ENCODE results near the gene NXPH3. TPM values are rescaled to one million over a fixed set of nuclear protein-coding genes. Genes with fewer than 3 reads are reported as not detected.
A peak's percentile ranks its signal among the peaks of the same experiment; 100 is the strongest.

The NXPH3 gene
- total and polyA plus RNA-seq, 2 experiments from 2014 or later: 0.30 to 1.4 TPM

- Histone ChIP-seq H3F3A (ENCODE audit: insufficient read depth) (no peaks in the 10 kb centered on the region; the same call in 1 of the 2 replicates), H3K4me3 (no peak overlapping the region), H3K4me2 (ENCODE audit: unreplicated experiment) (peak overlapping the region; percentile 5), H3K9me2 (ENCODE audit: insufficient read depth) (no peaks in the 10 kb centered on the region), H3K36me3 (ENCODE audit: low read depth) (peaks cover 15% of the 10 kb centered on the region), H3K27ac (no peak overlapping the region), H2AFZ (no peak overlapping the region), H3K79me2 (ENCODE audit: insufficient read depth) (peaks cover 82% of the 10 kb centered on the region), H3K9me3 (ENCODE audit: low read depth) (no peaks in the 10 kb centered on the region), H3K9ac (no peak overlapping the region), H4K20me1 (ENCODE audit: insufficient read depth) (no peaks in the 10 kb centered on the region), H3K27me3 (replicated peaks; ENCODE audit: insufficient read depth) (no peaks in the 10 kb centered on the region), H3K4me1 (ENCODE audit: insufficient read depth) (peaks cover 28% of the 10 kb centered on the region)
- WGBS, 2 experiments (ENCODE audit: low coverage in 1 of 2, low lambda C conversion rate in 2 of 2, missing lambda C conversion rate in 2 of 2): 6 to 14% methylated on average over 3 of the region's 3 CpGs
- TF ChIP-seq EZH2 (IDR thresholded peaks at IDR 0.05; ENCODE audit: insufficient read depth, poor library complexity, severe bottlenecking) (no peak), EZH2phosphoT487 (IDR thresholded peaks at IDR 0.05; ENCODE audit: insufficient read depth, low read depth) (no peak)
- peak; percentile 85 for DNase-seq
- in situ Hi-C loops (cut with MboI): no loop called here
These were observed 49.2 kb downstream of the NXPH3 start for GRCh38 chr17:49624896-49625295.

- no peak for TF ChIP-seq EZH2phosphoT487 (IDR thresholded peaks at IDR 0.05; ENCODE audit: insufficient read depth, low read depth)
- no peak for TF ChIP-seq EZH2 (IDR thresholded peaks at IDR 0.05; ENCODE audit: insufficient read depth, poor library complexity, severe bottlenecking)
- no peaks in the 10 kb centered on the region for H3K9me2 ChIP-seq (ENCODE audit: insufficient read depth)
- H4K20me1 ChIP-seq (ENCODE audit: insufficient read depth): no peaks in the 10 kb centered on the region
- H3K4me1 ChIP-seq (ENCODE audit: insufficient read depth): peaks cover 69% of the 10 kb centered on the region
- DNase-seq: no peak
- no peaks in the 10 kb centered on the region for H3K36me3 ChIP-seq (ENCODE audit: low read depth)
- no peaks in the 10 kb centered on the region for H3K9me3 ChIP-seq (ENCODE audit: low read depth)
- no peaks in the 10 kb centered on the region for H3K27me3 ChIP-seq (replicated peaks; ENCODE audit: insufficient read depth)
- H3F3A ChIP-seq (ENCODE audit: insufficient read depth): peaks cover 13% of the 10 kb centered on the region; the same call in 1 of the 2 replicates
- in situ Hi-C loops (cut with MboI): no loop called here
- no peak overlapping the region for H3K4me3 ChIP-seq
- no peak overlapping the region for H3K4me2 ChIP-seq (ENCODE audit: unreplicated experiment)
- no peak overlapping the region for H2AFZ ChIP-seq
- H3K79me2 ChIP-seq (ENCODE audit: insufficient read depth): peaks cover 97% of the 10 kb centered on the region
- no peak overlapping the region for H3K27ac ChIP-seq
- no peak overlapping the region for H3K9ac ChIP-seq
These were observed 53.8 kb downstream of the NXPH3 start for GRCh38 chr17:49629447-49629846.

GRCh38 chr17:49630113-49630900 is 54.6 kb downstream of the NXPH3 start:
- H3K4me1 ChIP-seq (ENCODE audit: insufficient read depth): peaks cover 69% of the 10 kb centered on the region

GRCh38 chr17:49631496-49631895 is 55.8 kb downstream of the NXPH3 start:
- H3K36me3 ChIP-seq (ENCODE audit: low read depth): no peaks in the 10 kb centered on the region
- WGBS, 2 experiments (ENCODE audit: low coverage in 1 of 2, low lambda C conversion rate in 2 of 2, missing lambda C conversion rate in 2 of 2): 80 to 94% methylated on average over 1 of the region's 1 CpG
- no peaks in the 10 kb centered on the region for H3K27me3 ChIP-seq (replicated peaks; ENCODE audit: insufficient read depth)
- in situ Hi-C loops (cut with MboI): no loop called here
- no peak overlapping the region for H3K4me3 ChIP-seq
- no peak overlapping the region for H3K4me2 ChIP-seq (ENCODE audit: unreplicated experiment)
- H3K9me2 ChIP-seq (ENCODE audit: insufficient read depth): no peaks in the 10 kb centered on the region
- TF ChIP-seq EZH2 (IDR thresholded peaks at IDR 0.05; ENCODE audit: insufficient read depth, poor library complexity, severe bottlenecking) (no peak), EZH2phosphoT487 (IDR thresholded peaks at IDR 0.05; ENCODE audit: insufficient read depth, low read depth) (no peak)
- peaks cover 87% of the 10 kb centered on the region for H3K79me2 ChIP-seq (ENCODE audit: insufficient read depth)
- H3K9me3 ChIP-seq (ENCODE audit: low read depth): no peaks in the 10 kb centered on the region
- peak; percentile 33 for DNase-seq
- no peak overlapping the region for H3K27ac ChIP-seq
- H4K20me1 ChIP-seq (ENCODE audit: insufficient read depth): no peaks in the 10 kb centered on the region
- no peak overlapping the region for H3K9ac ChIP-seq
- H3F3A ChIP-seq (ENCODE audit: insufficient read depth): peaks cover 24% of the 10 kb centered on the region; the same call in 1 of the 2 replicates
- peaks cover 80% of the 10 kb centered on the region for H3K4me1 ChIP-seq (ENCODE audit: insufficient read depth)
- no peak overlapping the region for H2AFZ ChIP-seq

More at GRCh38 chr17:49630113-49630900, 54.6 kb downstream of the NXPH3 start:
- Histone ChIP-seq H3K79me2 (ENCODE audit: insufficient read depth) (peaks cover 89% of the 10 kb centered on the region), H2AFZ (no peak overlapping the region), H3K9me2 (ENCODE audit: insufficient read depth) (no peaks in the 10 kb centered on the region), H3K9ac (no peak overlapping the region), H3K27ac (no peak overlapping the region), H3K36me3 (ENCODE audit: low read depth) (no peaks in the 10 kb centered on the region), H4K20me1 (ENCODE audit: insufficient read depth) (no peaks in the 10 kb centered on the region), H3K4me2 (ENCODE audit: unreplicated experiment) (no peak overlapping the region), H3K4me3 (no peak overlapping the region), H3K9me3 (ENCODE audit: low read depth) (no peaks in the 10 kb centered on the region), H3F3A (ENCODE audit: insufficient read depth) (peaks cover 21% of the 10 kb centered on the region; the same call in 1 of the 2 replicates), H3K27me3 (replicated peaks; ENCODE audit: insufficient read depth) (no peaks in the 10 kb centered on the region)
- in situ Hi-C loops (cut with MboI): no loop called here
- DNase-seq: no peak
- TF ChIP-seq EZH2phosphoT487 (IDR thresholded peaks at IDR 0.05; ENCODE audit: insufficient read depth, low read depth): no peak
- no peak for TF ChIP-seq EZH2 (IDR thresholded peaks at IDR 0.05; ENCODE audit: insufficient read depth, poor library complexity, severe bottlenecking)
- WGBS, 2 experiments (ENCODE audit: low coverage in 1 of 2, low lambda C conversion rate in 2 of 2, missing lambda C conversion rate in 2 of 2): 66 to 70% methylated on average over 6 of the region's 6 CpGs

Other genes with a start within 250 kb of the NXPH3 start
- gene ZNF652, start 213.6 kb upstream of the NXPH3 start, total RNA-seq (2014; rRNA removed; shearing (Covaris generic)): 17.2 and 18.1 TPM in 2 replicates
- gene ZNF652, start 213.6 kb upstream of the NXPH3 start, polyA plus RNA-seq (2016; fragmentation: Nextera tagmentation; extraction: Ambion mirVana): 12.4 and 13.1 TPM in 2 replicates
- 85.4 and 107 TPM in 2 replicates for gene PHB1, start 161.0 kb upstream of the NXPH3 start, total RNA-seq (2014; rRNA removed; shearing (Covaris generic))
- 177 and 191 TPM in 2 replicates for gene PHB1, start 161.0 kb upstream of the NXPH3 start, polyA plus RNA-seq (2016; fragmentation: Nextera tagmentation; extraction: Ambion mirVana)
- 0.25 and 0.43 TPM in 2 replicates for gene NGFR, start 80.6 kb upstream of the NXPH3 start, total RNA-seq (2014; rRNA removed; shearing (Covaris generic))
- gene NGFR, start 80.6 kb upstream of the NXPH3 start, polyA plus RNA-seq (2016; fragmentation: Nextera tagmentation; extraction: Ambion mirVana): 0.60 and 0.81 TPM in 2 replicates
- gene SPOP, start 102.2 kb downstream of the NXPH3 start, total RNA-seq (2014; rRNA removed; shearing (Covaris generic)): 40.5 and 69.8 TPM in 2 replicates
- 64.1 and 66.0 TPM in 2 replicates for gene SPOP, start 102.2 kb downstream of the NXPH3 start, polyA plus RNA-seq (2016; fragmentation: Nextera tagmentation; extraction: Ambion mirVana)
- 38.3 and 71.7 TPM in 2 replicates for gene SLC35B1, start 132.1 kb downstream of the NXPH3 start, total RNA-seq (2014; rRNA removed; shearing (Covaris generic))
- gene SLC35B1, start 132.1 kb downstream of the NXPH3 start, polyA plus RNA-seq (2016; fragmentation: Nextera tagmentation; extraction: Ambion mirVana): 66.5 and 70.3 TPM in 2 replicates
- 4.0 and 10.2 TPM in 2 replicates for gene FAM117A, start 188.3 kb downstream of the NXPH3 start, total RNA-seq (2014; rRNA removed; shearing (Covaris generic))
- gene FAM117A, start 188.3 kb downstream of the NXPH3 start, polyA plus RNA-seq (2016; fragmentation: Nextera tagmentation; extraction: Ambion mirVana): 1.8 and 2.1 TPM in 2 replicates
- 20.9 and 41.9 TPM in 2 replicates for gene KAT7, start 212.8 kb downstream of the NXPH3 start, total RNA-seq (2014; rRNA removed; shearing (Covaris generic))
- gene KAT7, start 212.8 kb downstream of the NXPH3 start, polyA plus RNA-seq (2016; fragmentation: Nextera tagmentation; extraction: Ambion mirVana): 27.0 and 27.5 TPM in 2 replicates